ENCODE results near the gene KDM4B.

DNA sequence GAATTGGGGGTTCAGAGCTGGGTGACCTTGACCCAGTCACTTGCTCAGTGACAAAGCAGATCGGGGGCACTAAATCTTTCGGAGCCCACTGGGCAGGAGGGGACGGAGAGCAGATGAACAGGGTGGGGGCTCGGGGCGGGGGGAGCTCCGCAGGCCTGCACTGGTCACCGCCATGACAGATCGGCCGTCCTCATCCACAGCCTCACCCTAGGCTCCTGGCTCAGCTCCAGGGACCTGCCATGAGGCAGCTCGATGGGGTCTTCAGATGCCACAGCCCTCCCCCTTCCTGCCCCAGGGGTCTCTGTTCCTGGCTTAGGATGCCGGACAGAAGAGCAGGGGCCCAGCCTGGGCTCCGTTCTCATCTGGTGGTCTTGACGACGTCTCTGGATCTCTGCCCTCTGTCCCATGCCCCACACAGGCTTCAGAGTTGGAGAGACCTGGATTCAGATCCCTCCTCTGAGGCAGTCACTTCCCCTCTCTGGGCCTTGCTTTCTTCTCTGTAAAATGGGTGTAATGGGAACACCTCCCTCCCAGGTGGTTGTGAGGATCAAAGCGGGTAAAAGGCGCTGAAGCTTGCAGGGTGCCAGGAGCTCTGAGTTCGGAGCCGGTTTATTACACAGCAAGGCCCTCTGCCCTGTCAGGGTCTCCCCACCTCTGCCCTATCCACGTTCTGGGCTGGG lies 3.0 kb downstream of the KDM4B start:
- TF ChIP-seq, protein P1, sequence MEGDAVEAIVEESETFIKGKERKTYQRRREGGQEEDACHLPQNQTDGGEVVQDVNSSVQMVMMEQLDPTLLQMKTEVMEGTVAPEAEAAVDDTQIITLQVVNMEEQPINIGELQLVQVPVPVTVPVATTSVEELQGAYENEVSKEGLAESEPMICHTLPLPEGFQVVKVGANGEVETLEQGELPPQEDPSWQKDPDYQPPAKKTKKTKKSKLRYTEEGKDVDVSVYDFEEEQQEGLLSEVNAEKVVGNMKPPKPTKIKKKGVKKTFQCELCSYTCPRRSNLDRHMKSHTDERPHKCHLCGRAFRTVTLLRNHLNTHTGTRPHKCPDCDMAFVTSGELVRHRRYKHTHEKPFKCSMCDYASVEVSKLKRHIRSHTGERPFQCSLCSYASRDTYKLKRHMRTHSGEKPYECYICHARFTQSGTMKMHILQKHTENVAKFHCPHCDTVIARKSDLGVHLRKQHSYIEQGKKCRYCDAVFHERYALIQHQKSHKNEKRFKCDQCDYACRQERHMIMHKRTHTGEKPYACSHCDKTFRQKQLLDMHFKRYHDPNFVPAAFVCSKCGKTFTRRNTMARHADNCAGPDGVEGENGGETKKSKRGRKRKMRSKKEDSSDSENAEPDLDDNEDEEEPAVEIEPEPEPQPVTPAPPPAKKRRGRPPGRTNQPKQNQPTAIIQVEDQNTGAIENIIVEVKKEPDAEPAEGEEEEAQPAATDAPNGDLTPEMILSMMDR (IDR thresholded peaks at IDR 0.05; ENCODE audit: low read depth, low read length, poor library complexity, severe bottlenecking), result no peak
- no peak for TF ChIP-seq EZH2phosphoT487 (IDR thresholded peaks at IDR 0.05; ENCODE audit: borderline replicate concordance, low read length)
